Measurements from ENCODE around the gene C1orf167. TPM values are rescaled to one million over a fixed set of nuclear protein-coding genes. Genes with fewer than 3 reads are reported as not detected.

The C1orf167 gene
- polyA plus RNA-seq, 1 experiment: 0.11 TPM

GRCh38 chr1:11766429-11766776 lies 4.4 kb downstream of the C1orf167 start:
- DNase-seq (ENCODE audit: low read depth, low spot score): no peak
- TF ChIP-seq CTCF (IDR thresholded peaks at IDR 0.05; ENCODE audit: low read depth, low read length): no peak

GRCh38 chr1:11767922-11768704 lies 6.1 kb downstream of the C1orf167 start:
- Histone ChIP-seq H3K27me3 (ENCODE audit: control insufficient read depth, insufficient read depth, low read length) (peaks cover 21% of the 10 kb centered on the region), H3K27ac (ENCODE audit: low read depth, low read length) (no peak overlapping the region), H3K4me3 (ENCODE audit: low read depth, low read length) (no peak overlapping the region), H3K9me3 (ENCODE audit: control insufficient read depth, insufficient read depth, low read length) (no peaks in the 10 kb centered on the region)
- no peak for DNase-seq (ENCODE audit: low read depth, low spot score)
- POLR2A ChIA-PET: no interaction called here
- no peak for TF ChIP-seq CTCF (IDR thresholded peaks at IDR 0.05; ENCODE audit: low read depth, low read length)
- CTCF ChIA-PET: interaction anchor here (1.0 kb wide), 1 partner anchor 17 kb away, joined by 3 read pairs; no protein-coding TSS in a partner anchor

More at GRCh38 chr1:11766429-11766776, 4.4 kb downstream of the C1orf167 start:
- Histone ChIP-seq H3K9me3 (ENCODE audit: control insufficient read depth, insufficient read depth, low read length) (no peaks in the 10 kb centered on the region; the same call in 1 of the 2 replicates), H3K27me3 (ENCODE audit: control insufficient read depth, insufficient read depth, low read length) (peaks cover 32% of the 10 kb centered on the region), H3K4me3 (ENCODE audit: low read depth, low read length) (no peak overlapping the region), H3K27ac (ENCODE audit: low read depth, low read length) (no peak overlapping the region)
- POLR2A ChIA-PET: no interaction called here
- CTCF ChIA-PET: no interaction called here

- no peak overlapping the region for H3K27ac ChIP-seq (ENCODE audit: low read depth, low read length)
- no peak for TF ChIP-seq CTCF (IDR thresholded peaks at IDR 0.05; ENCODE audit: low read depth, low read length)
Measured at GRCh38 chr1:11768821-11769220, 6.8 kb downstream of the C1orf167 start.

GRCh38 chr1:11769274-11769673 lies 7.3 kb downstream of the C1orf167 start:
- Histone ChIP-seq H3K27me3 (ENCODE audit: control insufficient read depth, insufficient read depth, low read length) (peaks cover 21% of the 10 kb centered on the region), H3K9me3 (ENCODE audit: control insufficient read depth, insufficient read depth, low read length) (no peaks in the 10 kb centered on the region), H3K27ac (ENCODE audit: low read depth, low read length) (no peak overlapping the region), H3K4me3 (ENCODE audit: low read depth, low read length) (no peak overlapping the region)
- ChIA-PET CTCF (interaction anchor here (1.5 kb wide), 1 partner anchor 16 kb away, joined by 3 read pairs; no protein-coding TSS in a partner anchor), POLR2A (no interaction called here)
- TF ChIP-seq CTCF (IDR thresholded peaks at IDR 0.05; ENCODE audit: low read depth, low read length): no peak
- no peak for DNase-seq (ENCODE audit: low read depth, low spot score)

More at GRCh38 chr1:11768821-11769220, 6.8 kb downstream of the C1orf167 start:
- Histone ChIP-seq H3K27me3 (ENCODE audit: control insufficient read depth, insufficient read depth, low read length) (peaks cover 21% of the 10 kb centered on the region), H3K4me3 (ENCODE audit: low read depth, low read length) (no peak overlapping the region), H3K9me3 (ENCODE audit: control insufficient read depth, insufficient read depth, low read length) (no peaks in the 10 kb centered on the region)
- POLR2A ChIA-PET: no interaction called here
- DNase-seq (ENCODE audit: low read depth, low spot score): no peak
- CTCF ChIA-PET: interaction anchor here (1.5 kb wide), 1 partner anchor 16 kb away, joined by 3 read pairs; no protein-coding TSS in a partner anchor

- Histone ChIP-seq H3K9me3 (ENCODE audit: control insufficient read depth, insufficient read depth, low read length) (no peaks in the 10 kb centered on the region), H3K27me3 (ENCODE audit: control insufficient read depth, insufficient read depth, low read length) (peaks cover 21% of the 10 kb centered on the region), H3K4me3 (ENCODE audit: low read depth, low read length) (no peak overlapping the region), H3K27ac (ENCODE audit: low read depth, low read length) (no peak overlapping the region)
- ChIA-PET CTCF (interaction anchor here (1.5 kb wide), 1 partner anchor 15 kb away, joined by 3 read pairs; no protein-coding TSS in a partner anchor), POLR2A (no interaction called here)
- TF ChIP-seq CTCF (IDR thresholded peaks at IDR 0.05; ENCODE audit: low read depth, low read length): no peak
- no peak for DNase-seq (ENCODE audit: low read depth, low spot score)
Measured at GRCh38 chr1:11770011-11770410, 8.0 kb downstream of the C1orf167 start.
